B cell (primary cell): ENCODE data around the gene MAN2B2. TPM values are rescaled to one million over a fixed set of nuclear protein-coding genes. Genes with fewer than 3 reads are reported as not detected.

ENCODE experiments used
- ATAC-seq: fragments of 200-7000 bp; cut with Tn5 transposase; one replicate; pipeline ENCODE4 v1.10.0; 2021; ENCODE audit warnings: low read depth, mild to moderate bottlenecking, moderate number of reproducible peaks, moderate library complexity
- CTCF ChIA-PET: fragments of 350-600 bp; sonication (Branson Sonifier 250); formaldehyde crosslinking; loops from one replicate; lab custom pipeline; 2021; ENCODE audit warnings: antibody characterized with exemption, inconsistent platforms; lab: Charles Lee
- POLR2A ChIA-PET: fragments of 350-600 bp; sonication (Branson Sonifier 250); formaldehyde crosslinking; loops from one replicate; lab custom pipeline; 2021; ENCODE audit warnings: antibody characterized with exemption; lab: Charles Lee
- DNase-seq: peaks from one replicate; pipeline ENCODE4 v3.0.0; 2013
- H2AFZ ChIP-seq: 2 replicates; pipeline ENCODE4 v1.6.1; 2012; ENCODE audit warnings: mild to moderate bottlenecking, low read depth, low read length; ENCODE audit not compliant: insufficient read depth, poor library complexity, severe bottlenecking
- H3K27ac ChIP-seq, 2 donors: 1 replicate in 1 of 2; 2 replicates in 1 of 2; pipeline ENCODE4 v1.5.1; 2012 to 2013; ENCODE audit warnings: low read length in 2 of 2, mild to moderate bottlenecking in 2 of 2, moderate library complexity in 1 of 2
- H3K27me3 ChIP-seq, 4 experiments: fragments of 200-600 bp in 1 of 4; sonication (generic) in 1 of 4; replicated peaks in 1 of 4; 1 replicate in 2 of 4; 2 replicates in 2 of 4; pipeline versions ENCODE4 v1.6.1 to v1.7.0; 2013 to 2016; ENCODE audit warnings: low read length in 3 of 4, mild to moderate bottlenecking in 2 of 4, mixed read lengths in 1 of 4, moderate library complexity in 1 of 4; ENCODE audit not compliant: insufficient read depth in 4 of 4, control insufficient read depth in 3 of 4; ENCODE audit errors: control extremely low read depth in 1 of 4
- H3K36me3 ChIP-seq, 2 experiments: replicated peaks in 1 of 2; 1 replicate in 1 of 2; 2 replicates in 1 of 2; pipeline versions ENCODE4 v1.6.1 to v1.7.1; 2013; ENCODE audit warnings: low read length in 1 of 2; ENCODE audit not compliant: insufficient read depth in 2 of 2, control insufficient read depth in 1 of 2; ENCODE audit errors: control extremely low read depth in 1 of 2, extremely low read depth in 1 of 2
- H3K4me1 ChIP-seq, 2 donors: fragments of 200-600 bp in 1 of 2; sonication (generic) in 1 of 2; 1 replicate in 1 of 2; 2 replicates in 1 of 2; pipeline versions ENCODE4 v1.5.1 to v1.6.1; 2013 to 2017; ENCODE audit warnings: low read length in 2 of 2; ENCODE audit not compliant: control insufficient read depth in 2 of 2, insufficient read depth in 2 of 2
- H3K4me2 ChIP-seq: replicated peaks from 2 replicates; pipeline ENCODE3; 2012; ENCODE audit warnings: mild to moderate bottlenecking, low read depth, low read length; ENCODE audit not compliant: poor library complexity, severe bottlenecking
- H3K4me3 ChIP-seq, 5 experiments: fragments of 200-600 bp in 1 of 5; sonication (generic) in 1 of 5; 1 replicate in 3 of 5; 2 replicates in 2 of 5; pipeline versions ENCODE4 v1.5.1 to v1.7.0; 2011 to 2016; ENCODE audit warnings: low read length in 4 of 5, mild to moderate bottlenecking in 4 of 5, low read depth in 2 of 5, control low read depth in 1 of 5, moderate library complexity in 1 of 5; ENCODE audit not compliant: insufficient read depth in 1 of 5; ENCODE audit errors: control extremely low read depth in 1 of 5, extremely low read depth in 1 of 5
- H3K79me2 ChIP-seq: fragments of 200-600 bp; sonication (generic); one replicate; pipeline ENCODE4 v1.6.0; 2016; ENCODE audit warnings: low read length; ENCODE audit not compliant: control insufficient read depth, insufficient read depth
- H3K9ac ChIP-seq: fragments of 200-600 bp; sonication (generic); 2 replicates; pipeline ENCODE4 v1.6.1; 2017; ENCODE audit warnings: mild to moderate bottlenecking, low read length, moderate library complexity
- H3K9me3 ChIP-seq, 3 donors: one replicate each; pipeline versions ENCODE4 v1.6.1 to v1.7.1; 2013; ENCODE audit warnings: low read length in 2 of 3; ENCODE audit not compliant: control insufficient read depth in 2 of 3, insufficient read depth in 1 of 3; ENCODE audit errors: control extremely low read depth in 1 of 3
- H4K20me1 ChIP-seq: 2 replicates; pipeline ENCODE4 v1.6.0; 2012; ENCODE audit warnings: mild to moderate bottlenecking, low read length; ENCODE audit not compliant: insufficient read depth, control insufficient read depth, poor library complexity, severe bottlenecking
- H3K27ac Mint-ChIP-seq: one replicate; pipeline ENCODE4 v1.8.0; 2021; ENCODE audit warnings: mixed read lengths
- H3K27me3 Mint-ChIP-seq: one replicate; pipeline ENCODE4 v1.8.0; 2021; ENCODE audit warnings: mixed read lengths
- H3K4me1 Mint-ChIP-seq: one replicate; pipeline ENCODE4 v1.8.0; 2021; ENCODE audit warnings: mixed read lengths
- H3K4me3 Mint-ChIP-seq: one replicate; pipeline ENCODE4 v1.8.0; 2021; ENCODE audit warnings: mixed read lengths
- H3K9me3 Mint-ChIP-seq: one replicate; pipeline ENCODE4 v1.8.0; 2022; ENCODE audit warnings: mixed read lengths; ENCODE audit not compliant: insufficient read depth
- EZH2 ChIP-seq: IDR thresholded peaks from 2 replicates; pipeline ENCODE4 v1.6.1; 2012; ENCODE audit warnings: borderline replicate concordance, low read depth, mild to moderate bottlenecking, moderate library complexity, low read length; ENCODE audit not compliant: insufficient read depth, poor library complexity, severe bottlenecking
- WGBS: methylation state at CpG from one replicate; pipeline ENCODE4 v1.1.5; 2013; ENCODE audit warnings: missing lambda C conversion rate; ENCODE audit not compliant: insufficient coverage; 5-methylcytosine and 5-hydroxymethylcytosine counted together
- intact Hi-C: fragments of 100-400 bp; cut with micrococcal nuclease; formaldehyde crosslinking; loops from one replicate; pipeline ENCODE4 v1.10.0; 2022
- polyA plus RNA-seq: library from polyadenylated mRNA; depleted of rRNA; stranded (reverse); fragments of >200 nt; gene quantifications from 2 replicates; pipeline ENCODE4 v1.2.3, GENCODE V29; 2012
- total RNA-seq, 2 donors: library from RNA; stranded (reverse); fragments of 120-200 nt in 1 of 2; gene quantifications; 1 replicate in 1 of 2; 2 replicates in 1 of 2; pipeline versions ENCODE4 v1.2.3 to v1.2.4, GENCODE V29; 2013 to 2022
- TF ChIP-seq, protein P1 (sequence below): fragments of 200-600 bp; IDR thresholded peaks from one replicate; pipeline ENCODE4 v1.8.0; 2022; ENCODE audit warnings: antibody characterized with exemption, mild to moderate bottlenecking

Gene MAN2B2
- total and polyA plus RNA-seq, 2 donors (not counting 1 experiment from before 2014, with no cell fraction given): 35.0 to 37.0 TPM

DNA sequence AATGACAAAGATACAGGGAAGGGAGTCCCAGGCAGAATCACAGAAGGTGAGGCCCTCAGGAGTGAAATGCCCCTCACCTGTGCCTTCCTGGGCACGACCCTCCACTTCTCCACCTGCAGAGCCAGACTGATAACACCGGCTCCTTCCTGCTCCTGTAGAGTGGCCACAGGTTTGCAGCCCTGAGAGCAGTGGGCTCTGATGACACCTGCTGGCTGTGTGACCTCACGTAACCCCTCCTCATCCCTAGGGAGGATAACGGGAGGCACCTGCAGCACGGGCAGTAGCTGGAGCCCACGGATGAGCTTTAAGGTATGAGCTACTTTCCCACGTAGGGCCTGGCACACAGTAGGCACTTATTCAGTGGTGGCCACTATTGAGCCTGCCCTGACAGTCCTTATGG lies 25.5 kb upstream of the MAN2B2 start:
- peaks cover 0 to 19% (median 0%) of the 10 kb centered on the region in 4 experiments for H3K27me3 ChIP-seq
- no peaks in the 10 kb centered on the region for H3K79me2 ChIP-seq
- ATAC-seq (no peak), DNase-seq (no peak)
- H3K9ac ChIP-seq: no peak overlapping the region
- H3K4me2 ChIP-seq: no peak overlapping the region
- H3K9me3 ChIP-seq: peaks cover 0 to 19% (median 2%) of the 10 kb centered on the region in 3 donors
- whole genome bisulfite sequencing: 36% methylated on average over 7 of the region's 7 CpGs
- H3K4me1 ChIP-seq: no peaks in the 10 kb centered on the region
- no peak overlapping the region for H2AFZ ChIP-seq
- no peak overlapping the region for H3K4me3 Mint-ChIP-seq
- H3K36me3 ChIP-seq: no peaks in the 10 kb centered on the region
- no peak overlapping the region for H3K4me3 ChIP-seq
- H3K27ac Mint-ChIP-seq: no peak overlapping the region
- POLR2A ChIA-PET: no interaction called here
- H3K27me3 Mint-ChIP-seq: peaks cover 47% of the 10 kb centered on the region
- no peaks in the 10 kb centered on the region for H4K20me1 ChIP-seq
- intact Hi-C loops: no loop called here
- CTCF ChIA-PET: interaction anchor here (0.7 kb wide), 1 partner anchor 211 kb away, joined by 3 read pairs; no protein-coding TSS in a partner anchor
- H3K4me1 Mint-ChIP-seq: no peaks in the 10 kb centered on the region
- H3K27ac ChIP-seq: no peak overlapping the region
- H3K9me3 Mint-ChIP-seq: peaks cover 4% of the 10 kb centered on the region
- TF ChIP-seq, protein P1, sequence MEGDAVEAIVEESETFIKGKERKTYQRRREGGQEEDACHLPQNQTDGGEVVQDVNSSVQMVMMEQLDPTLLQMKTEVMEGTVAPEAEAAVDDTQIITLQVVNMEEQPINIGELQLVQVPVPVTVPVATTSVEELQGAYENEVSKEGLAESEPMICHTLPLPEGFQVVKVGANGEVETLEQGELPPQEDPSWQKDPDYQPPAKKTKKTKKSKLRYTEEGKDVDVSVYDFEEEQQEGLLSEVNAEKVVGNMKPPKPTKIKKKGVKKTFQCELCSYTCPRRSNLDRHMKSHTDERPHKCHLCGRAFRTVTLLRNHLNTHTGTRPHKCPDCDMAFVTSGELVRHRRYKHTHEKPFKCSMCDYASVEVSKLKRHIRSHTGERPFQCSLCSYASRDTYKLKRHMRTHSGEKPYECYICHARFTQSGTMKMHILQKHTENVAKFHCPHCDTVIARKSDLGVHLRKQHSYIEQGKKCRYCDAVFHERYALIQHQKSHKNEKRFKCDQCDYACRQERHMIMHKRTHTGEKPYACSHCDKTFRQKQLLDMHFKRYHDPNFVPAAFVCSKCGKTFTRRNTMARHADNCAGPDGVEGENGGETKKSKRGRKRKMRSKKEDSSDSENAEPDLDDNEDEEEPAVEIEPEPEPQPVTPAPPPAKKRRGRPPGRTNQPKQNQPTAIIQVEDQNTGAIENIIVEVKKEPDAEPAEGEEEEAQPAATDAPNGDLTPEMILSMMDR: no peak
- no peak for TF ChIP-seq EZH2

DNA sequence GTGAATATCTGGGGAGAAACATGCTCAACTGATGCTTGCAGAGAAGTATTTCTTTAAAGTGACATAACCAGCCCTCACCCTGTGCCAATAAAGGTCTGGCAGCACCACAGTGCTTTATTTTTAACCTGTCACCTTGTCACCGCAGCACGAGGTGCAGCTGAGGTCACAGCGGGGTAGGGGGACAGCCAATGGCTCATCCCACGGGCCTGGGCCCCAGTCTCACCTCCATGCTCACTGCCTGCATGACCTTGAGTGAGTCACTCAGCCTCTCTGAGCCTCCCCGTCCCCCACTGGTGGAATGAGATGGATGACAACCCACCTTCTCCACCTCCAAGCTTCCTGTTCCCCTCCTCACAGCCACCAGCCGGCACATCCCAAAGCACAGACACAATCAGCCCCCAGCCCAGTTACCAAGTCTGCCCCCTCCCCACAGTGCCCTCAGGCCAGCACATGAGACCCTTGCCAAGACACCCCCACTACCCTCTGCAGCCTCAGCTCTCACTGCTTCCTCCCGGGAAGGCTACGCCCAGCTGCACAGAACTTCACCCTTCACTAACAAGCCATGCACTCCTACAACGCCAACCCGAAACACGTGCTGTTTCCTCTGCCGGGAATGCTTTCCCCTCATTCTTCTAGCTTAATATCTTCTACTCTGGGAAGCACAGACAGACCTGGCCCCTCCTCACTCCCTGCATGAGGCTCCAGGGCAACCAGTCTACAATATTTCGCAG lies 24.9 kb upstream of the MAN2B2 start:
- CTCF ChIA-PET: no interaction called here

More for the DNA sequence above, 24.9 kb upstream of the MAN2B2 start:
- Histone ChIP-seq H3K9ac (no peak overlapping the region), H2AFZ (no peak overlapping the region), H4K20me1 (no peaks in the 10 kb centered on the region), H3K27me3 (peaks cover 0 to 19% (median 0%) of the 10 kb centered on the region in 4 experiments), H3K9me3 (peaks cover 0 to 19% (median 2%) of the 10 kb centered on the region in 3 donors), H3K4me1 (no peaks in the 10 kb centered on the region), H3K4me3 (no peak overlapping the region), H3K36me3 (no peaks in the 10 kb centered on the region), H3K27ac (no peak overlapping the region), H3K4me2 (no peak overlapping the region), H3K79me2 (no peaks in the 10 kb centered on the region)
- Mint-ChIP-seq H3K27ac (no peak overlapping the region), H3K4me3 (no peak overlapping the region), H3K9me3 (peaks cover 4% of the 10 kb centered on the region), H3K4me1 (no peaks in the 10 kb centered on the region), H3K27me3 (peaks cover 48% of the 10 kb centered on the region)
- no peak for TF ChIP-seq EZH2
- TF ChIP-seq, protein P1: no peak
- 69% methylated on average over 12 of the region's 13 CpGs for WGBS
- intact Hi-C loops: no loop called here
- DNase-seq (no peak), ATAC-seq (no peak)
- POLR2A ChIA-PET: no interaction called here
